Common myeloid progenitor, CD34-positive (primary cell): ENCODE data around the gene TRPM1.
"Not testable (repeated sequence)": the region's sequence is repeated elsewhere in the genome, so short reads cannot be mapped to it uniquely, and the experiment has no call there.

Experiments
- CTCF ChIA-PET: fragments of 350-600 bp; sonication (Branson Sonifier 250); formaldehyde crosslinking; loops from one replicate; lab custom pipeline; 2021; ENCODE audit warnings: antibody characterized with exemption; lab: Charles Lee
- POLR2A ChIA-PET: fragments of 350-600 bp; sonication (Branson Sonifier 250); formaldehyde crosslinking; loops from one replicate; lab custom pipeline; 2021; ENCODE audit warnings: antibody characterized with exemption; lab: Charles Lee
- DNase-seq, 3 donors: peaks; one replicate each; pipeline versions ENCODE4 v3.0.0 to v3.0.0-alpha.2; 2013
- H3K27ac ChIP-seq, 2 experiments: 1 replicate in 1 of 2; 2 replicates in 1 of 2; pipeline ENCODE4 v1.7.0; 2013; ENCODE audit warnings: inconsistent platforms in 2 of 2, low read length in 2 of 2, mild to moderate bottlenecking in 2 of 2, low read depth in 1 of 2, moderate library complexity in 1 of 2; ENCODE audit not compliant: severe bottlenecking in 2 of 2, insufficient read depth in 1 of 2, poor library complexity in 1 of 2
- H3K27me3 ChIP-seq, 5 experiments: replicated peaks in 2 of 5; 1 replicate in 3 of 5; 2 replicates in 2 of 5; pipeline versions ENCODE4 v1.6.1 to v1.7.0; 2013; ENCODE audit warnings: low read length in 4 of 5, mild to moderate bottlenecking in 2 of 5, moderate library complexity in 2 of 5, inconsistent platforms in 1 of 5; ENCODE audit not compliant: insufficient read depth in 5 of 5, control insufficient read depth in 4 of 5
- H3K36me3 ChIP-seq, 4 experiments: 1 replicate in 2 of 4; 2 replicates in 2 of 4; pipeline versions ENCODE4 v1.6.1 to v1.7.0; 2013; ENCODE audit warnings: low read length in 3 of 4, control low read depth in 1 of 4, mild to moderate bottlenecking in 1 of 4; ENCODE audit not compliant: control insufficient read depth in 4 of 4, insufficient read depth in 4 of 4
- H3K4me1 ChIP-seq, 4 experiments: 1 replicate in 3 of 4; 2 replicates in 1 of 4; pipeline versions ENCODE4 v1.6.1 to v1.7.1; 2013; ENCODE audit warnings: low read length in 3 of 4, mild to moderate bottlenecking in 3 of 4, control low read depth in 1 of 4, inconsistent platforms in 1 of 4, moderate library complexity in 1 of 4; ENCODE audit not compliant: control insufficient read depth in 4 of 4, insufficient read depth in 4 of 4; ENCODE audit errors: control extremely low read depth in 1 of 4
- H3K4me3 ChIP-seq, 7 experiments: 1 replicate in 4 of 7; 2 replicates in 3 of 7; pipeline versions ENCODE4 v1.5.1 to v1.7.0; 2013; ENCODE audit warnings: mild to moderate bottlenecking in 7 of 7, low read length in 6 of 7, moderate library complexity in 6 of 7, inconsistent platforms in 2 of 7, low read depth in 2 of 7, control low read depth in 1 of 7; ENCODE audit not compliant: insufficient read depth in 4 of 7, control insufficient read depth in 1 of 7; ENCODE audit errors: extremely low read depth in 1 of 7
- H3K9me3 ChIP-seq, 5 experiments: 1 replicate in 4 of 5; 2 replicates in 1 of 5; pipeline versions ENCODE4 v1.6.1 to v1.7.1; 2013; ENCODE audit warnings: low read length in 4 of 5, mild to moderate bottlenecking in 2 of 5, inconsistent platforms in 1 of 5, low read depth in 1 of 5, moderate library complexity in 1 of 5; ENCODE audit not compliant: control insufficient read depth in 4 of 5, insufficient read depth in 2 of 5; ENCODE audit errors: control extremely low read depth in 1 of 5
- WGBS: methylation state at CpG from one replicate; pipeline ENCODE4 v1.1.5; 2013; ENCODE audit not compliant: insufficient coverage; 5-methylcytosine and 5-hydroxymethylcytosine counted together

TRPM1 gene

DNA sequence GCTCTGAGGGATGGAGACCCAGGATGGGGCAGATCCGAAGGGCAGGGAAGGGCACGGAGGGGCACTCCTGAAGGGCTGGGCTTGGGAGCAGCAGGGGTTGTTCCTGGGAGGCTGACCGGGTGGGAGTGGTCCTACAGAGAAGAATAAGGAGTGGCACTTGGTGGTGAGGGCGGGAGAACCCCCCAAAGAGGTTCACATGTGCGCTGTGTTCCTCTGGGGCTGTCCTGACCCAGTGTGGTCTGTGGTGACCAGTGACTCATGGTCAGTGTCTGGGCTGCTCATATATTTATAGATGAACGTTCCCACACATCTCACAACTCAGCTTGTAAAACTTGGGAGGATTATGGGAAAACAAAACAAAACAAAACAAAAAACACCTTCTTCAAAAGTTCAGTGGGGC, 10.0 kb downstream of the TRPM1 start:
- ChIA-PET CTCF (interaction anchor here (0.6 kb wide), 1 partner anchor 298 kb away, joined by 3 read pairs; no protein-coding TSS in a partner anchor), POLR2A (no interaction called here)
- WGBS, result 98% methylated on average over 6 of the region's 6 CpGs
- no peaks in the 10 kb centered on the region for H3K9me3 ChIP-seq
- H3K27me3 ChIP-seq, result no peaks in the 10 kb centered on the region
- DNase-seq, result no peak
- H3K4me1 ChIP-seq, result peaks cover 0 to 2% (median 0%) of the 10 kb centered on the region in 4 experiments
- no peaks in the 10 kb centered on the region for H3K36me3 ChIP-seq
- no peak overlapping the region for H3K4me3 ChIP-seq
- H3K27ac ChIP-seq, result no peak overlapping the region

- no peaks in the 10 kb centered on the region for H3K36me3 ChIP-seq
- no peak overlapping the region for H3K4me3 ChIP-seq
- WGBS, result 95% methylated on average over 2 of the region's 4 CpGs
- peaks cover 0 to 2% (median 0%) of the 10 kb centered on the region in 4 experiments for H3K4me1 ChIP-seq
- CTCF ChIA-PET, result interaction anchor here (0.6 kb wide), 2 partner anchors 111 to 297 kb away, joined by 3 read pairs; no protein-coding TSS in a partner anchor
- POLR2A ChIA-PET, result interaction anchor here (0.6 kb wide), 1 partner anchor 187 kb away, joined by 5 read pairs; the partner anchor contains the start of gene FAN1
- DNase-seq, result no peak
- no peak overlapping the region for H3K27ac ChIP-seq
- no peaks in the 10 kb centered on the region for H3K27me3 ChIP-seq
- H3K9me3 ChIP-seq, result no peaks in the 10 kb centered on the region
These were observed 10.8 kb downstream of the TRPM1 start for GRCh38 chr15:31090766-31091165.

- Histone ChIP-seq H3K4me1 (peaks cover 0 to 2% (median 0%) of the 10 kb centered on the region in 4 experiments), H3K27me3 (no peaks in the 10 kb centered on the region), H3K9me3 (no peaks in the 10 kb centered on the region), H3K36me3 (no peaks in the 10 kb centered on the region), H3K4me3 (no peak overlapping the region), H3K27ac (no peak overlapping the region)
- ChIA-PET CTCF (no interaction called here), POLR2A (no interaction called here)
- WGBS, result 95% methylated on average over 15 of the region's 18 CpGs
- no peak for DNase-seq
These were observed 12.0 kb downstream of the TRPM1 start for GRCh38 chr15:31089368-31090047.

DNA sequence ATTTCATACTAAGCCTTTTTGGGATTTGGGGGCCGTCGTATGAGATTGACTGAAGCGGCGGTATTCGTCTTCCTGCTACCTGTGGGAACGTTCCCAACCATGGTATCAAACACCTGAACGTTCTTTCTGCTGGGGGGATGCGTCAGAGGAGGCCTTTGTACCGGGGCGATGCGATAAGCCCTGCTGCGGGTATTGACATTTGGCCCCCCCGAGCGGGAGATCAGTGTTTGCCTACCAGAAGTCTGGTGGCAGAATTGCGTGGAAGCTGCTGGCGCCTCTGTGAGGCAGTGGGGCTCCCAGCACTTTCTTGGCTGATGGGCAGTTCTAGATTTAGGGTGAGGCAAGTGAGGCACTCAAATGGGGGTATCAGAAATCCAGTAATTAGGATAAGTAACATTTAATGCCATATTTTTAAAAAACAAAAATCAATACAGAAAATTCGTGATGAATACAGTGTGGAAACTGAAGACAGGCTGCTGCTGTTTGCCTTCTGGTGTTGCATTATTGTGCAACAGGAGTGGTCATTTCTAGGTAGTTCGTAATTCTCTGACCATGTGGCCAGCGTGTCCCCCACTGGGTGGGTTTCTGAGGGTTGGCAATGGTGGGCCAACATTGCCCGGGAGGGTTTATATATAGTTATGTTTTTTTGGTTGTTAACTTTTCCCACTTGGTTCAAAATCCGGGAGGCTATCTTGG, 12.7 kb downstream of the TRPM1 start:
- ChIA-PET CTCF (no interaction called here), POLR2A (no interaction called here)

GRCh38 chr15:31088041-31088440, 13.5 kb downstream of the TRPM1 start:
- H3K4me1 ChIP-seq, CTCF ChIA-PET: not testable (repeated sequence)
- 95% methylated on average over 6 of the region's 8 CpGs for WGBS

More for the DNA sequence above, 12.7 kb downstream of the TRPM1 start:
- Histone ChIP-seq H3K27me3 (no peaks in the 10 kb centered on the region), H3K4me3 (no peak overlapping the region), H3K9me3 (no peaks in the 10 kb centered on the region), H3K27ac (no peak overlapping the region), H3K4me1 (peaks cover 0 to 2% (median 0%) of the 10 kb centered on the region in 4 experiments), H3K36me3 (no peaks in the 10 kb centered on the region)
- no peak for DNase-seq
- WGBS, result 98% methylated on average over 14 of the region's 21 CpGs

GRCh38 chr15:31086344-31086743, 15.2 kb downstream of the TRPM1 start:
- no peaks in the 10 kb centered on the region for H3K9me3 ChIP-seq
- H3K27me3 ChIP-seq, result peaks cover 0 to 7% (median 0%) of the 10 kb centered on the region in 5 experiments
- H3K4me3 ChIP-seq, result no peak overlapping the region
- H3K4me1 ChIP-seq, result peaks cover 0 to 8% (median 2%) of the 10 kb centered on the region in 4 experiments
- 100% methylated on average over 1 of the region's 4 CpGs for WGBS
- H3K27ac ChIP-seq, result no peak overlapping the region
- DNase-seq, result no peak
- ChIA-PET POLR2A (no interaction called here), CTCF (no interaction called here)
- no peaks in the 10 kb centered on the region for H3K36me3 ChIP-seq

More at GRCh38 chr15:31088041-31088440, 13.5 kb downstream of the TRPM1 start:
- POLR2A ChIA-PET, H3K4me3 ChIP-seq, H3K27me3 ChIP-seq, H3K9me3 ChIP-seq, H3K27ac ChIP-seq, H3K36me3 ChIP-seq, DNase-seq: not testable (repeated sequence)

DNA sequence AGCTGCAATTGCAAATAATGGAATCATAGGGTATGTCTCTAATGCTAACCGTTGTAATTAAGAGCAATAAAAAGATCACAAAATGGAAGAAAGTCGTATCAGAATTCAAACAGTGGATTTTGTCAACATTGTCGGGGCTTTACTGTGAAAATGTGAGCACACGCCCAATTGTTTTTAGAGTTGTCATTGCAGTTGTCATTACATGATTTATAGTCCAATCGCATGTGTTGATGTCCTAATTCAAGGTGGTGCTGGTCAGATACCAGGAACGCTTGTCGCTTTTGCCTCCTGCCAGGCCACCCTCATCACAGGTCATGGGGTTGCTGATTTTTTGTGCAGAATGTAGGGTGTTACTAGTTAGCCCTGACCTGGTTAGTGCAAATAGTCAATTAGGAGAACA, 16.2 kb downstream of the TRPM1 start:
- ChIA-PET CTCF (no interaction called here), POLR2A (no interaction called here)
- Histone ChIP-seq H3K27me3 (peaks cover 0 to 7% (median 0%) of the 10 kb centered on the region in 5 experiments), H3K4me1 (peaks cover 0 to 12% (median 2%) of the 10 kb centered on the region in 4 experiments), H3K4me3 (no peak overlapping the region), H3K27ac (no peak overlapping the region), H3K36me3 (no peaks in the 10 kb centered on the region), H3K9me3 (no peaks in the 10 kb centered on the region)
- WGBS, result 98% methylated on average over 7 of the region's 7 CpGs
- DNase-seq, result no peak
